GM12875 (cell line): ENCODE results near the gene SLC23A1.

Experiments
- H3K4me3 ChIP-seq: one replicate; pipeline ENCODE4 v1.5.1; 2011; ENCODE audit warnings: low read depth, low read length, control low read depth
- TF ChIP-seq, protein P1 (sequence below): IDR thresholded peaks from 2 replicates; pipeline ENCODE4 v1.5.1; 2011; ENCODE audit warnings: low read depth, mild to moderate bottlenecking, control low read depth, inconsistent platforms, low read length, moderate library complexity, borderline replicate concordance; ENCODE audit not compliant: insufficient read depth

The SLC23A1 gene

GRCh38 chr5:139383993-139384590 lies 995 bp upstream of the SLC23A1 start:
- TF ChIP-seq, protein P1, sequence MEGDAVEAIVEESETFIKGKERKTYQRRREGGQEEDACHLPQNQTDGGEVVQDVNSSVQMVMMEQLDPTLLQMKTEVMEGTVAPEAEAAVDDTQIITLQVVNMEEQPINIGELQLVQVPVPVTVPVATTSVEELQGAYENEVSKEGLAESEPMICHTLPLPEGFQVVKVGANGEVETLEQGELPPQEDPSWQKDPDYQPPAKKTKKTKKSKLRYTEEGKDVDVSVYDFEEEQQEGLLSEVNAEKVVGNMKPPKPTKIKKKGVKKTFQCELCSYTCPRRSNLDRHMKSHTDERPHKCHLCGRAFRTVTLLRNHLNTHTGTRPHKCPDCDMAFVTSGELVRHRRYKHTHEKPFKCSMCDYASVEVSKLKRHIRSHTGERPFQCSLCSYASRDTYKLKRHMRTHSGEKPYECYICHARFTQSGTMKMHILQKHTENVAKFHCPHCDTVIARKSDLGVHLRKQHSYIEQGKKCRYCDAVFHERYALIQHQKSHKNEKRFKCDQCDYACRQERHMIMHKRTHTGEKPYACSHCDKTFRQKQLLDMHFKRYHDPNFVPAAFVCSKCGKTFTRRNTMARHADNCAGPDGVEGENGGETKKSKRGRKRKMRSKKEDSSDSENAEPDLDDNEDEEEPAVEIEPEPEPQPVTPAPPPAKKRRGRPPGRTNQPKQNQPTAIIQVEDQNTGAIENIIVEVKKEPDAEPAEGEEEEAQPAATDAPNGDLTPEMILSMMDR: no peak
- H3K4me3 ChIP-seq: no peak overlapping the region

- TF ChIP-seq, protein P1: no peak
- H3K4me3 ChIP-seq: no peak overlapping the region
Measured at GRCh38 chr5:139382807-139383206, 290 bp downstream of the SLC23A1 start.

DNA sequence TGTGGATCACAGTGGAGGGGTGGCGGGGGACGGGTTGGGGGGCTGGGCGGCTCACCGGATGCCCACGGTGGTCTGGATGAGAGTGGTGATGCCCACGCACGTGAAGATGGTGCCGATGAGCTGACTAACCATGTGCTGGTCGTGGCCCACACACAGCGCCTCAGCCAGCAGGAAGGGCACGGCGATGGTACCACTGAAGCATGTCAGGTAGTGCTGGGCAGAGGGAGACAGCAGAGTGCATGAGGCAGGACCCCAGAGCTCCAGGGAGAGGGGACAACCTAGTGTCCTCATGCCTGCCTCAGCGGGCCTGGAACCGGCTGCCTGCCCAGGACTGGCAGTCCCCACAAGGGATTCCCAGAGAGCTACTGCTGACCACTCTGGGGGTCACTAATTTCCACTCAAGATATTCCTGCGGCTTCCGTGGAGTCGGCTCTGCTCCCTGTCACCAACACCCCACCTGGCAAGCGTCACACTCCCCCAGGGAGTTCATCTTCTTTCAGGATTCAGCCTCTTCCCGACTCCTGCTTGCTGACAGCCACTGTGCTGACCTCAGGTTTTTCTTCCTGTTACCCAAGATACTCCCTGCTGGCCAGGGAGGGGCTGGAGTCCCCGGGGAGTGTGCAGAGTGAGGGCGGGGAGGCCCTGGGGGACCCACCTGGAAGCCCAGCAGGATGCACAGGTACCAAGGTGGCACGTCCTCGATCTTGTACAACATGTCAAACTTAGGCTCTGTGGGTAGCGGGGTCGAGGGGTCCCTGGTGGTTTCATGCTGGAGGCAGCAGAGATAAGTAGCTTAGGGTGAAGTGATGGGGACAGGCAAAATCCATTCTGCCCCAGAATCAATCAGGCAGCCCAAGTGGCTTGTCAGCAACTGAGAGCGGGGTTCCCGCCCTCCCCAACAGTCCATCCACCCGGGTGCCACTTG lies 998 bp downstream of the SLC23A1 start:
- H3K4me3 ChIP-seq: no peak overlapping the region
- TF ChIP-seq, protein P1: no peak

GRCh38 chr5:139379626-139380449 lies 3.3 kb downstream of the SLC23A1 start:
- TF ChIP-seq, protein P1: no peak

GRCh38 chr5:139378941-139379361 lies 4.1 kb downstream of the SLC23A1 start:
- TF ChIP-seq, protein P1: no peak
- no peak overlapping the region for H3K4me3 ChIP-seq

More at GRCh38 chr5:139379626-139380449, 3.3 kb downstream of the SLC23A1 start:
- H3K4me3 ChIP-seq: no peak overlapping the region

- TF ChIP-seq, protein P1: no peak
- no peak overlapping the region for H3K4me3 ChIP-seq
Measured at GRCh38 chr5:139378101-139378825, 4.8 kb downstream of the SLC23A1 start.
